Right cardiac atrium (tissue), 5 donors: ENCODE results near the gene TP53I11. TPM values are rescaled to one million over a fixed set of nuclear protein-coding genes. Genes with fewer than 3 reads are reported as not detected.
A peak's percentile ranks its signal among the peaks of the same experiment; 100 is the strongest.

Experiments used
- ATAC-seq, 2 donors: fragments of 200-7000 bp; cut with Tn5 transposase; one replicate each; pipeline versions ENCODE4 v1.8.0 to v1.9.1; 2020; ENCODE audit warnings: moderate library complexity in 2 of 2, mild to moderate bottlenecking in 1 of 2
- DNase-seq, 3 donors: peaks; one replicate each; pipeline ENCODE4 v3.0.0-alpha.2; 2020
- H3K27ac ChIP-seq: one replicate; pipeline ENCODE4 v1.5.1; 2013; ENCODE audit warnings: mild to moderate bottlenecking, low read length, control low read depth, moderate library complexity
- H3K27me3 ChIP-seq: one replicate; pipeline ENCODE4 v1.6.1; 2013; ENCODE audit not compliant: control insufficient read depth, insufficient read depth
- H3K4me1 ChIP-seq: one replicate; pipeline ENCODE4 v1.6.1; 2013; ENCODE audit warnings: low read length; ENCODE audit not compliant: control insufficient read depth, insufficient read depth
- H3K4me3 ChIP-seq: one replicate; pipeline ENCODE4 v1.5.1; 2013; ENCODE audit warnings: low read length, control low read depth
- H3K9me3 ChIP-seq: one replicate; pipeline ENCODE4 v1.6.1; 2013; ENCODE audit warnings: low read length; ENCODE audit not compliant: control insufficient read depth
- WGBS: extraction: QIAGEN DNeasy Blood & Tissue Kit; methylation state at CpG from one replicate; pipeline ENCODE4 v1.1.7; 2013; 5-methylcytosine and 5-hydroxymethylcytosine counted together
- intact Hi-C, 4 donors: fragments of 100-400 bp; cut with DNase I; formaldehyde crosslinking; loops; one replicate each; pipeline versions ENCODE4 v1.11.0 to v1.14.0; 2022 to 2023
- polyA plus RNA-seq: library from polyadenylated mRNA; stranded (reverse); fragments of 200-250 nt; gene quantifications from one replicate; pipeline ENCODE4 v1.2.3, GENCODE V29; 2013
- total RNA-seq, 4 donors: library from RNA; stranded (reverse); fragmentation: NEBNext Ultra II Directional; extraction: Animal tissue kit (Norgen Biotek cat#: 25700); gene quantifications; one replicate each; pipeline ENCODE4 v1.2.1, GENCODE V29; 2021
- donor health status: healthy with polysubstance abuse.
- donor health status: DM: no; HTN: yes; CAD: no.
- donor health status: DM: no; HTN: no; CAD: no.
- donor health status: DM: no; HTN: yes; CAD: no; lungs with severe emphysema.
- donor health status: DM: yes; HTN: yes; CAD: no.

TP53I11 gene
- total and polyA plus RNA-seq, 5 donors: 50.9 to 105 (median 81.2) TPM

- no peak for ATAC-seq
- no peaks in the 10 kb centered on the region for H3K9me3 ChIP-seq
- peak overlapping the region; percentile 25 for H3K27ac ChIP-seq
- H3K27me3 ChIP-seq: no peaks in the 10 kb centered on the region
- 34% methylated on average over 3 of the region's 3 CpGs for WGBS
- peak in 1 of 3 donors; percentile 40 for DNase-seq
- intact Hi-C loops: no loop called here
- no peak overlapping the region for H3K4me3 ChIP-seq
- peaks cover 27% of the 10 kb centered on the region for H3K4me1 ChIP-seq
These were observed 5.8 kb downstream of the TP53I11 start for GRCh38 chr11:44944853-44945235.

GRCh38 chr11:44944181-44944852 lies 6.4 kb downstream of the TP53I11 start:
- H3K9me3 ChIP-seq: no peaks in the 10 kb centered on the region
- ATAC-seq: no peak
- intact Hi-C loops: no loop called here
- no peaks in the 10 kb centered on the region for H3K27me3 ChIP-seq
- H3K4me1 ChIP-seq: peaks cover 29% of the 10 kb centered on the region
- 70% methylated on average over 7 of the region's 7 CpGs for WGBS
- no peak overlapping the region for H3K27ac ChIP-seq
- H3K4me3 ChIP-seq: no peak overlapping the region
- DNase-seq: peak in 1 of 3 donors; percentile 37

DNA sequence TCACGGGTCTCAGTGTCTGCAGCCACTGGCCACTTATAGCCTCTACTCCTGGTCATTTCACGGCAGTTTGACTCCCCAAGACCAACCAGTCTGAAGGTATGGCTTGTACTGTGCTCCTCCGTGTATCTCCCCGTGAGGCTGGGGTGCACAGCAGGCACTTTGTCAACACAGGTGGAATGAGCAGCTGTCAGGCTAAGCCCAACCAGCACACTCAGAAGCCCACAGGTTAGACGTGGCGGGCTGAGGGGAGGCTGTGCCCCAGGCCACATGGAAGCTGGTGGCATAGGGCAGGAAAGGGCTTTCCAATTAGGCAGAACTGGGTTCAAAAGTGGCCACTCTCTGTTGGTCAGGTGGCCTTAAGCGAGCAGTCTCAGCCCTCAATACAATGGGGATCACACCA lies 7.0 kb downstream of the TP53I11 start:
- peaks cover 29% of the 10 kb centered on the region for H3K4me1 ChIP-seq
- no peaks in the 10 kb centered on the region for H3K27me3 ChIP-seq
- no peak for DNase-seq
- H3K9me3 ChIP-seq: no peaks in the 10 kb centered on the region
- ATAC-seq: no peak
- intact Hi-C loops: no loop called here
- H3K27ac ChIP-seq: no peak overlapping the region
- no peak overlapping the region for H3K4me3 ChIP-seq
- WGBS: 80% methylated on average over 7 of the region's 7 CpGs

- no peak for ATAC-seq
These were observed 7.6 kb downstream of the TP53I11 start for GRCh38 chr11:44943118-44943517.

DNA sequence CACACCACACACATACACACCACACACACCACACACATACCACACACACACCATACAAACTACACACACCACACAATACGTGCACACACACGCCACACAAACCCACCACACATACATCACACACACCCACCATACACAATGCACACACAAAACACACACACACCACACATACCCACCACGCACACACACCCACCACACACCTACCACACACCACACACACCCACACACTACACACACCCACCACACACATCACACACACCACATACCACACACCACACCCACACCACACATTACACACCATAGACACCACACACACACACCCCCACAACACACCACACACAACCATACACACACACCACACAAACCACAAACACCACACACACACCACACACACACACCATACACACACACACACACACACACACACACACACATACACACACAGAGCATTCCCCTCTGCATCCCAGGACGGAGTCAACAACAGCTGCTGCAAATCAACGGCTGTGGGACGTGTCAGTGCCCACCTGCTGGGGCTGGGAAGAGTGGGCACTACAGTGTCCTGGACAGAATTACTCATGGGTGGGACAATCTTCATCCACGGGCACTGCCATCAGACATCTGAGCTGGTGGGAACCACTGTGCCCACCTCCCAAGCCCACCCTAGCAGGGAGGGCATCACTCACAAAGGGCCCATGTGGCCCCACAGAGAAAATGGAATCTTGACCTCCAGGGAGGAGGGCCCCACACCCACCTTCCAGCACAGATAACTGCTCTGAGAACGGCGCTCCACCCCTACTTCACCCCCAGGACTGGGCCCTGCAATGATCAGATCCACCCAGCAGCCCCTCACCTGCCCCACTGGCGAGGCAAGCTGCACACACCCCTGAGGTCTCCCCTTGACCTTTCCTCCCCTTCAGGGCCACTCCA lies 8.4 kb downstream of the TP53I11 start:
- 86% methylated on average over 10 of the region's 10 CpGs for WGBS
- Histone ChIP-seq H3K4me3 (no peak overlapping the region), H3K27ac (no peak overlapping the region), H3K27me3 (no peaks in the 10 kb centered on the region), H3K9me3 (no peaks in the 10 kb centered on the region), H3K4me1 (peaks cover 29% of the 10 kb centered on the region)
- intact Hi-C loops: no loop called here
- ATAC-seq (no peak), DNase-seq (peak in 1 of 3 donors; percentile 46)

More at GRCh38 chr11:44943118-44943517, 7.6 kb downstream of the TP53I11 start:
- DNase-seq: peak in 2 of 3 donors; percentile 54 to 55
- H3K4me1 ChIP-seq: peaks cover 29% of the 10 kb centered on the region
- WGBS: 50% methylated on average over 7 of the region's 7 CpGs
- intact Hi-C loops: no loop called here
- no peak overlapping the region for H3K27ac ChIP-seq
- H3K27me3 ChIP-seq: no peaks in the 10 kb centered on the region
- H3K9me3 ChIP-seq: no peaks in the 10 kb centered on the region
- H3K4me3 ChIP-seq: no peak overlapping the region

- DNase-seq (peak in 2 of 3 donors; percentile 71 to 73), ATAC-seq (no peak)
- Histone ChIP-seq H3K9me3 (no peaks in the 10 kb centered on the region), H3K4me3 (no peak overlapping the region), H3K27ac (peak overlapping the region; percentile 68), H3K27me3 (no peaks in the 10 kb centered on the region), H3K4me1 (peaks cover 25% of the 10 kb centered on the region)
- intact Hi-C loops: no loop called here
- WGBS: 46% methylated on average over 12 of the region's 12 CpGs
These were observed 9.2 kb downstream of the TP53I11 start for GRCh38 chr11:44941259-44942021.

- ATAC-seq: no peak
- Histone ChIP-seq H3K9me3 (no peaks in the 10 kb centered on the region), H3K4me1 (peaks cover 25% of the 10 kb centered on the region), H3K27ac (peak overlapping the region; percentile 68), H3K27me3 (no peaks in the 10 kb centered on the region), H3K4me3 (no peak overlapping the region)
- intact Hi-C loops: no loop called here
- peak in 2 of 3 donors; percentile 46 to 55 for DNase-seq
- WGBS: 75% methylated on average over 9 of the region's 9 CpGs
These were observed 9.8 kb downstream of the TP53I11 start for GRCh38 chr11:44940835-44941234.

- 35% methylated on average over 7 of the region's 7 CpGs for WGBS
- H3K27ac ChIP-seq: peak overlapping the region; percentile 68
- no peaks in the 10 kb centered on the region for H3K9me3 ChIP-seq
- ATAC-seq (peak in 1 of 2 donors; percentile 32), DNase-seq (no peak)
- no peaks in the 10 kb centered on the region for H3K27me3 ChIP-seq
- intact Hi-C loops: no loop called here
- no peak overlapping the region for H3K4me3 ChIP-seq
- peaks cover 25% of the 10 kb centered on the region for H3K4me1 ChIP-seq
These were observed 10.3 kb downstream of the TP53I11 start for GRCh38 chr11:44940404-44940803.

DNA sequence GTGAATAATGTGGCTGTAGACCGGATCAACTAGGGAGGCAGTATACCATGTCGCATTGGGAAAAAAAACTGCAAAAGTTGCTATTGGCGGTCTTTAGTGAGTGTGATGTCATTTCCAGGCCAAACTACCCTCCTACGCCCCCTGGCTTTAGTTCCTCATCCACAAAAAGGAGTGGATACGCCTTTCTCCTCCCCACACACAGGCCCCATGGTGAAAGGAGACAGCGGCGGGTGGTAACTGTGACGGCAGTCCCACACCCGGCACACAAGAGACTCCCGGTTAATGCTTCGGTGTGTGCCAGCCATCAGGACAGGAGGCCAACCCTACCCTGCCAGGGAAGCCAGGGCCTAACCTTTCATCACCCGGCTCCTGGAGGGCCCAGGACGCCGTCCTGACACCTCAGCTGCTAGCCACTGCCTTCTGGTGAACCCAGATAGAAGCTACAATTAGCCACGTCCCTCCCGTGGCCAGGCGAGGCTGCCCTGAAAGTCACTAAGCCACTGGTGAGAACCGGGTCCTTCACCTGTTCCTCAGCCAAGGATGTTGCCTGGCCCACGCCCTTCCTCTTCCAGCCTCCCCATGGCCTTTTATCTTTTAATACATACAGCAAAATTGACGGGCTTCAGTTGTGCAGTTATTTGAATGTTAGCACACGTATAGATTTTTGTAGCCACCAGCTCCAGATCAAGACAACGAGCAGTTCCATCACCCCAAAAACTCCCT lies 10.8 kb downstream of the TP53I11 start:
- ATAC-seq: peak; percentile 50 to 63
- DNase-seq: peak; percentile 70 to 86 (median 80)
- Histone ChIP-seq H3K4me1 (peaks cover 24% of the 10 kb centered on the region), H3K27me3 (no peaks in the 10 kb centered on the region), H3K9me3 (no peaks in the 10 kb centered on the region), H3K4me3 (no peak overlapping the region), H3K27ac (peak overlapping the region; percentile 39)
- intact Hi-C loops: loop anchor here (5.0 to 10.0 kb wide), 5 partner anchors 162 to 385 kb away; partner anchors contain the start of gene SYT13 (in 1 of the 4)
- 36% methylated on average over 22 of the region's 22 CpGs for WGBS

GRCh38 chr11:44938066-44938691 lies 12.5 kb downstream of the TP53I11 start:
- no peak overlapping the region for H3K27ac ChIP-seq
- intact Hi-C loops: loop anchor here (5.0 to 10.0 kb wide), 5 partner anchors 164 to 387 kb away; partner anchors contain the start of gene SYT13 (in 1 of the 4)
- peaks cover 18% of the 10 kb centered on the region for H3K4me1 ChIP-seq
- no peak overlapping the region for H3K4me3 ChIP-seq
- H3K9me3 ChIP-seq: no peaks in the 10 kb centered on the region
- ATAC-seq: no peak
- 82% methylated on average over 19 of the region's 19 CpGs for WGBS
- no peaks in the 10 kb centered on the region for H3K27me3 ChIP-seq
- DNase-seq: peak in 2 of 3 donors; percentile 52 to 57
